ENCODE data around the gene AICDA. TPM values are rescaled to one million over a fixed set of nuclear protein-coding genes. Genes with fewer than 3 reads are reported as not detected.

AICDA gene
- polyA plus RNA-seq, 3 donors = 0.13 to 0.15 TPM; not detected in 1

GRCh38 chr12:8661016-8661415 is 48.4 kb upstream of the AICDA start:
- Histone ChIP-seq H4K20me1 (ENCODE audit: insufficient read depth, low read length) (no peaks in the 10 kb centered on the region), H3K36me3 (replicated peaks in 1 of 2; ENCODE audit: control insufficient read depth in 1 of 2, insufficient read depth in 2 of 2, low read length in 2 of 2) (no peaks in the 10 kb centered on the region), H3K79me2 (ENCODE audit: insufficient read depth, low read length) (no peaks in the 10 kb centered on the region), H3K4me1 (ENCODE audit: control insufficient read depth in 1 of 2, insufficient read depth in 2 of 2, low read length in 2 of 2) (peaks cover 0 to 3% of the 10 kb centered on the region in 2 donors), H3K4me3 (replicated peaks in 1 of 3; ENCODE audit: low read depth in 2 of 3, low read length in 3 of 3) (no peak overlapping the region), H3K27ac (ENCODE audit: low read depth in 1 of 2, low read length in 2 of 2) (no peak overlapping the region), H2AFZ (ENCODE audit: insufficient read depth, low read depth, low read length, poor library complexity, severe bottlenecking) (no peak overlapping the region), H3K9me3 (replicated peaks in 1 of 2; ENCODE audit: control insufficient read depth in 1 of 2, insufficient read depth in 1 of 2, low read length in 2 of 2) (no peaks in the 10 kb centered on the region), H3K27me3 (ENCODE audit: control insufficient read depth in 2 of 2, insufficient read depth in 2 of 2, low read length in 2 of 2) (no peaks in the 10 kb centered on the region), H3K4me2 (replicated peaks; ENCODE audit: extremely low read depth, low read length, poor library complexity, severe bottlenecking) (no peak overlapping the region), H3K9ac (ENCODE audit: insufficient read depth, low read length, poor library complexity, severe bottlenecking) (no peak overlapping the region)
- Mint-ChIP-seq H3K4me1 (peaks cover 5% of the 10 kb centered on the region), H3K36me3 (no peaks in the 10 kb centered on the region), H3K27me3 (ENCODE audit: low read depth in 3 of 3) (peaks cover 0 to 5% (median 3%) of the 10 kb centered on the region in 3 donors), H3K9me3 (peaks cover 0 to 2% (median 0%) of the 10 kb centered on the region in 7 donors), H3K27ac (no peak overlapping the region), H3K4me3 (no peak overlapping the region)
- TF ChIP-seq, protein P1, sequence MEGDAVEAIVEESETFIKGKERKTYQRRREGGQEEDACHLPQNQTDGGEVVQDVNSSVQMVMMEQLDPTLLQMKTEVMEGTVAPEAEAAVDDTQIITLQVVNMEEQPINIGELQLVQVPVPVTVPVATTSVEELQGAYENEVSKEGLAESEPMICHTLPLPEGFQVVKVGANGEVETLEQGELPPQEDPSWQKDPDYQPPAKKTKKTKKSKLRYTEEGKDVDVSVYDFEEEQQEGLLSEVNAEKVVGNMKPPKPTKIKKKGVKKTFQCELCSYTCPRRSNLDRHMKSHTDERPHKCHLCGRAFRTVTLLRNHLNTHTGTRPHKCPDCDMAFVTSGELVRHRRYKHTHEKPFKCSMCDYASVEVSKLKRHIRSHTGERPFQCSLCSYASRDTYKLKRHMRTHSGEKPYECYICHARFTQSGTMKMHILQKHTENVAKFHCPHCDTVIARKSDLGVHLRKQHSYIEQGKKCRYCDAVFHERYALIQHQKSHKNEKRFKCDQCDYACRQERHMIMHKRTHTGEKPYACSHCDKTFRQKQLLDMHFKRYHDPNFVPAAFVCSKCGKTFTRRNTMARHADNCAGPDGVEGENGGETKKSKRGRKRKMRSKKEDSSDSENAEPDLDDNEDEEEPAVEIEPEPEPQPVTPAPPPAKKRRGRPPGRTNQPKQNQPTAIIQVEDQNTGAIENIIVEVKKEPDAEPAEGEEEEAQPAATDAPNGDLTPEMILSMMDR (IDR thresholded peaks at IDR 0.05) = no peak
- intact Hi-C loops (cut with micrococcal nuclease) = loop anchor here (10.0 kb wide), 2 partner anchors 194 to 394 kb away; no protein-coding TSS in a partner anchor
- whole genome bisulfite sequencing (ENCODE audit: insufficient coverage) = no CpG with 5 or more reads among the region's 3 CpGs
- no peak for DNase-seq

- Histone ChIP-seq H4K20me1 (ENCODE audit: insufficient read depth, low read length) (no peaks in the 10 kb centered on the region), H3K9ac (ENCODE audit: insufficient read depth, low read length, poor library complexity, severe bottlenecking) (no peak overlapping the region), H3K36me3 (replicated peaks in 1 of 2; ENCODE audit: control insufficient read depth in 1 of 2, insufficient read depth in 2 of 2, low read length in 2 of 2) (no peaks in the 10 kb centered on the region), H3K27me3 (ENCODE audit: control insufficient read depth in 2 of 2, insufficient read depth in 2 of 2, low read length in 2 of 2) (no peaks in the 10 kb centered on the region), H3K9me3 (replicated peaks in 1 of 2; ENCODE audit: control insufficient read depth in 1 of 2, insufficient read depth in 1 of 2, low read length in 2 of 2) (no peaks in the 10 kb centered on the region), H3K27ac (ENCODE audit: low read depth in 1 of 2, low read length in 2 of 2) (no peak overlapping the region), H3K79me2 (ENCODE audit: insufficient read depth, low read length) (no peaks in the 10 kb centered on the region), H3K4me3 (replicated peaks in 1 of 3; ENCODE audit: low read depth in 2 of 3, low read length in 3 of 3) (no peak overlapping the region), H3K4me1 (ENCODE audit: control insufficient read depth in 1 of 2, insufficient read depth in 2 of 2, low read length in 2 of 2) (peaks cover 0 to 2% of the 10 kb centered on the region in 2 donors), H3K4me2 (replicated peaks; ENCODE audit: extremely low read depth, low read length, poor library complexity, severe bottlenecking) (no peak overlapping the region), H2AFZ (ENCODE audit: insufficient read depth, low read depth, low read length, poor library complexity, severe bottlenecking) (no peak overlapping the region)
- H3K9me3 Mint-ChIP-seq = peaks cover 0 to 2% (median 0%) of the 10 kb centered on the region in 7 donors
- TF ChIP-seq, protein P1 (IDR thresholded peaks at IDR 0.05) = no peak
- no peaks in the 10 kb centered on the region for H3K36me3 Mint-ChIP-seq
- no peak overlapping the region for H3K27ac Mint-ChIP-seq
- intact Hi-C loops (cut with micrococcal nuclease) = loop anchor here in 1 of 2 donors (10.0 kb wide), 1 partner anchor 226 kb away; no protein-coding TSS in a partner anchor
- no peak for DNase-seq
- no peak overlapping the region for H3K4me3 Mint-ChIP-seq
- peaks cover 0 to 4% (median 3%) of the 10 kb centered on the region in 3 donors for H3K27me3 Mint-ChIP-seq (ENCODE audit: low read depth in 3 of 3)
- no CpG with 5 or more reads among the region's 1 CpG for WGBS (ENCODE audit: insufficient coverage)
- H3K4me1 Mint-ChIP-seq = no peaks in the 10 kb centered on the region
Observed at GRCh38 chr12:8658346-8658745, 45.7 kb upstream of the AICDA start.

Measured in CD14-positive monocyte (primary cell).